K562 (cell line): ENCODE results near the gene ABCE1. TPM values are rescaled to one million over a fixed set of nuclear protein-coding genes. Genes with fewer than 3 reads are reported as not detected.

Experiments used
- ATAC-seq: fragments of 200-7000 bp; cut with Tn5 transposase; 3 replicates; pipeline ENCODE4 v1.9.1; 2020; ENCODE audit warnings: moderate library complexity
- BruUV-seq: library from RNA; stranded (reverse); fragments of 400-500 nt; replicated peaks from 2 replicates; lab custom pipeline; 2021; lab: Mats Ljungman, UMichigan
- CTCF ChIA-PET: fragments of 300-600 bp; formaldehyde crosslinking; extraction: SDS; loops from one replicate; lab custom pipeline; 2021; ENCODE audit warnings: low intra/inter-chr PET ratio; lab: Yijun Ruan, JAX
- POLR2A ChIA-PET: fragments of 300-600, 350-650 bp; sonication (Branson Sonifier 250); formaldehyde crosslinking; extraction: SDS; loops from one replicate; lab custom pipeline; 2021; ENCODE audit warnings: antibody characterized with exemption, inconsistent platforms; lab: Yijun Ruan, JAX
- DNase-seq, 4 experiments: peaks; one replicate each; pipeline versions ENCODE4 v3.0.0 to v3.0.0-alpha.2; 2011 to 2018; ENCODE audit warnings: low spot score in 3 of 4, mixed read lengths in 3 of 4; ENCODE audit errors: extremely low read depth in 1 of 4
- FAIRE-seq: peaks from 2 replicates; lab custom pipeline; 2011; peaks lifted over from hg19 to GRCh38; lab: Jason Lieb, UNC
- H2AFZ ChIP-seq: 2 replicates; pipeline ENCODE4 v1.6.0; 2011; ENCODE audit warnings: low read depth, low read length, control low read depth, inconsistent platforms
- H3K27ac ChIP-seq: fragments of 200-600 bp; 3 replicates; pipeline ENCODE4 v1.8.0; 2011; ENCODE audit warnings: low read depth, mild to moderate bottlenecking, control low read depth, inconsistent platforms, low read length, moderate library complexity, mixed read lengths; ENCODE audit errors: extremely low read depth
- H3K27me3 ChIP-seq, 2 experiments: fragments of 300-600 bp in 1 of 2; 2 replicates in 1 of 2; 3 replicates in 1 of 2; pipeline versions ENCODE4 v1.6.0 to v1.8.0; 2011; ENCODE audit warnings: inconsistent platforms in 2 of 2, low read length in 2 of 2, mild to moderate bottlenecking in 1 of 2, mixed read lengths in 1 of 2, moderate library complexity in 1 of 2; ENCODE audit not compliant: control insufficient read depth in 2 of 2, insufficient read depth in 2 of 2
- H3K36me3 ChIP-seq: fragments of 300-600 bp; 3 replicates; pipeline ENCODE4 v1.8.0; 2011; ENCODE audit warnings: mild to moderate bottlenecking, low read length, inconsistent platforms; ENCODE audit not compliant: control insufficient read depth, insufficient read depth
- H3K4me1 ChIP-seq, 2 experiments: fragments of 200-600 bp in 1 of 2; replicated peaks in 1 of 2; 2 replicates in 1 of 2; 3 replicates in 1 of 2; pipeline versions ENCODE4 v1.5.1 to v1.8.0; 2011; ENCODE audit warnings: inconsistent platforms in 2 of 2, low read length in 2 of 2, mild to moderate bottlenecking in 1 of 2, mixed read lengths in 1 of 2, moderate library complexity in 1 of 2; ENCODE audit not compliant: control insufficient read depth in 2 of 2, insufficient read depth in 2 of 2
- H3K4me2 ChIP-seq: 2 replicates; pipeline ENCODE4 v1.6.1; 2011; ENCODE audit warnings: low read length, control low read depth, inconsistent platforms, mixed read lengths; ENCODE audit not compliant: insufficient read depth
- H3K4me3 ChIP-seq: fragments of 200-600 bp; sonication (generic), shearing (Covaris generic); 2 replicates; pipeline ENCODE4 v1.5.1; 2016; ENCODE audit warnings: control low read depth, inconsistent platforms
- H3K79me2 ChIP-seq: fragments of 200-600 bp; 3 replicates; pipeline ENCODE4 v1.8.0; 2011; ENCODE audit warnings: low read length, inconsistent platforms; ENCODE audit not compliant: control insufficient read depth, insufficient read depth
- H3K9ac ChIP-seq, 2 experiments: 2 replicates each; pipeline versions ENCODE4 v1.6.0 to v1.6.1; 2011; ENCODE audit warnings: low read depth in 2 of 2, low read length in 2 of 2, control low read depth in 1 of 2, inconsistent platforms in 1 of 2, mild to moderate bottlenecking in 1 of 2, mixed read lengths in 1 of 2; ENCODE audit not compliant: insufficient read depth in 1 of 2
- H3K9me1 ChIP-seq: one replicate; pipeline ENCODE4 v1.6.0; 2011; ENCODE audit warnings: inconsistent platforms, mild to moderate bottlenecking, low read length, moderate library complexity; ENCODE audit not compliant: control insufficient read depth, insufficient read depth
- H3K9me3 ChIP-seq: replicated peaks from 2 replicates; pipeline ENCODE4 v1.5.1; 2011; ENCODE audit warnings: low read depth, low read length, inconsistent platforms; ENCODE audit not compliant: control insufficient read depth, insufficient read depth
- H4K20me1 ChIP-seq: replicated peaks from 2 replicates; pipeline ENCODE4 v1.6.1; 2011; ENCODE audit warnings: low read length, inconsistent platforms, mixed read lengths; ENCODE audit not compliant: control insufficient read depth, insufficient read depth
- CBFA2T2 ChIP-seq: fragments of 450-650 bp; conservative IDR thresholded peaks from 2 replicates; pipeline ENCODE4 v1.6.1; 2017; ENCODE audit warnings: mild to moderate bottlenecking
- CCAR2 ChIP-seq: fragments of 200-400 bp; formaldehyde crosslinking; IDR thresholded peaks from 2 replicates; pipeline ENCODE4 v1.6.1; 2017; ENCODE audit warnings: mild to moderate bottlenecking, low read depth, low read length
- CTCF ChIP-seq, 3 experiments: IDR thresholded peaks in 2 of 3; conservative IDR thresholded peaks in 1 of 3; 2 replicates each; pipeline ENCODE4 v1.5.1; 2011 to 2012; ENCODE audit warnings: low read length in 3 of 3, mild to moderate bottlenecking in 3 of 3, control low read depth in 2 of 3, improper control_type of control experiment in 1 of 3, inconsistent platforms in 1 of 3, low read depth in 1 of 3, mixed read lengths in 1 of 3, moderate library complexity in 1 of 3; ENCODE audit not compliant: insufficient read depth in 2 of 3
- HES1 ChIP-seq: fragments of 450-650 bp; IDR thresholded peaks from 2 replicates; pipeline ENCODE4 v1.6.1; 2016; ENCODE audit warnings: low read depth, mild to moderate bottlenecking, moderate library complexity
- KDM5B ChIP-seq: fragments of 200-600 bp; sonication (generic); IDR thresholded peaks from 2 replicates; pipeline ENCODE4 v1.6.1; 2012; ENCODE audit warnings: low read depth, mild to moderate bottlenecking, moderate library complexity, low read length, control low read depth, inconsistent platforms; ENCODE audit not compliant: insufficient replicate concordance
- KLF16 ChIP-seq: IDR thresholded peaks from 2 replicates; pipeline ENCODE4 v1.6.1; 2016; ENCODE audit warnings: antibody characterized with exemption
- MAFF ChIP-seq: IDR thresholded peaks from 2 replicates; pipeline ENCODE4 v1.6.1; 2012; ENCODE audit warnings: low read length, improper control_type of control experiment
- NFIX ChIP-seq: fragments of 250-450 bp; sonication (Bioruptor Pico); IDR thresholded peaks from 2 replicates; pipeline ENCODE4 v1.4.0; 2020; ENCODE audit warnings: low read depth, mild to moderate bottlenecking, moderate library complexity
- RAD21 ChIP-seq, 2 experiments: fragments of 250-450 bp in 1 of 2; fragments of 450-650 bp in 1 of 2; sonication (Bioruptor Pico) in 1 of 2; formaldehyde crosslinking in 1 of 2; IDR thresholded peaks in 1 of 2; conservative IDR thresholded peaks in 1 of 2; 2 replicates each; pipeline versions ENCODE4 v1.4.0 to v1.8.0; 2020 to 2022; ENCODE audit warnings: mild to moderate bottlenecking in 2 of 2, moderate library complexity in 1 of 2
- SMC3 ChIP-seq: conservative IDR thresholded peaks from 2 replicates; pipeline ENCODE4 v1.6.1; 2011; ENCODE audit warnings: low read depth, low read length, improper control_type of control experiment; ENCODE audit not compliant: insufficient read depth
- THRB ChIP-seq: fragments of 450-650 bp; formaldehyde crosslinking; conservative IDR thresholded peaks from 2 replicates; pipeline ENCODE4 v1.4.0; 2022; ENCODE audit warnings: mild to moderate bottlenecking, missing genetic modification characterization
- ZNF586 ChIP-seq: fragments of 450-650 bp; formaldehyde crosslinking; conservative IDR thresholded peaks from 2 replicates; pipeline ENCODE4 v1.4.0; 2020; ENCODE audit warnings: mild to moderate bottlenecking, moderate library complexity
- WGBS: fragments of 100-300 bp; shearing (Covaris generic); methylation state at CpG from one replicate; pipeline ENCODE4 v1.1.6; 2016; ENCODE audit warnings: low coverage, mixed read lengths; ENCODE audit not compliant: insufficient coverage; ENCODE audit errors: missing lambda C conversion rate; 5-methylcytosine and 5-hydroxymethylcytosine counted together
- in situ Hi-C: fragments of 300-500 bp; cut with MboI; formaldehyde crosslinking; loops from 4 replicates; pipeline ENCODE4 v1.15.0; 2018; ENCODE audit warnings: inconsistent platforms, mixed read lengths
- intact Hi-C: fragments of 100-400 bp; cut with micrococcal nuclease; formaldehyde crosslinking; loops from 2 replicates; pipeline ENCODE4 v1.14.2; 2022
- polyA plus RNA-seq, 8 experiments: library from polyadenylated mRNA; depleted of rRNA in 4 of 8; stranded (reverse) in 5 of 8; unstranded in 3 of 8; fragments of >200 nt; fragmentation: Nextera tagmentation in 2 of 8; fragmentation: Illumina TruSeq in 1 of 8; extraction: Ambion mirVana in 2 of 8; extraction: Trizol in 1 of 8; gene quantifications; 2 replicates each; pipeline versions ENCODE4 v1.2.1 to v1.2.3, GENCODE V29; 2011 to 2014; ENCODE audit warnings: inconsistent platforms in 1 of 8, missing spikeins in 1 of 8
- total RNA-seq, 7 experiments: library from RNA; depleted of rRNA in 6 of 7; stranded (reverse); fragments of >200 nt in 6 of 7; fragmentation: Illumina TruSeq in 2 of 7; extraction: Trizol in 2 of 7; gene quantifications; 2 replicates each; pipeline versions ENCODE4 v1.2.1 to v1.2.3, GENCODE V29; 2011 to 2021; ENCODE audit warnings: low replicate concordance in 1 of 7

Gene ABCE1
- total and polyA plus RNA-seq, 9 of the 15 experiments (the other 6 are each of a cell fraction or from before 2014, with no cell fraction given), result 134 to 256 (median 169) TPM

GRCh38 chr4:145154573-145154972 lies 56.5 kb downstream of the ABCE1 start:
- TF ChIP-seq KLF16 (no peak), RAD21 (CRISPR knock-in tag; conservative IDR thresholded peaks at IDR 0.05 in 1 of 2, IDR thresholded peaks at IDR 0.05 in 1 of 2) (peak in 1 of 2 experiments; percentile 46; a peak in 3 of 4 replicates), CTCF (IDR thresholded peaks at IDR 0.05 in 2 of 3, conservative IDR thresholded peaks at IDR 0.05 in 1 of 3; ENCODE audit: insufficient read depth in 2 of 3, low read depth in 1 of 3, low read length in 3 of 3) (peak; percentile 37 to 58 (median 39); a peak in 4 of 6 replicates), CCAR2 (no peak), CBFA2T2 (no peak), NFIX (CRISPR knock-in tag) (no peak), ZNF586 (no peak), HES1 (no peak), THRB (no peak), SMC3 (peak; percentile 36), MAFF (no peak), KDM5B (no peak)
- no peak overlapping the region for H2AFZ ChIP-seq
- no peak overlapping the region for H3K4me2 ChIP-seq
- H3K27me3 ChIP-seq, result no peaks in the 10 kb centered on the region
- peak; percentile 42 for FAIRE-seq
- no peak overlapping the region for H3K4me3 ChIP-seq
- peak; percentile 92 for ATAC-seq
- no peaks in the 10 kb centered on the region for H4K20me1 ChIP-seq
- H3K79me2 ChIP-seq, result peaks cover 8% of the 10 kb centered on the region; the same call in 2 of the 3 replicates
- no peaks in the 10 kb centered on the region for H3K9me3 ChIP-seq
- DNase-seq, result peak in 1 of 4 experiments; percentile 42
- intact Hi-C loops (loop anchor here (2.0 to 10.0 kb wide), 4 partner anchors 53 to 460 kb away; partner anchors contain the start of gene MMAA), in situ Hi-C loops (no loop called here)
- H3K27ac ChIP-seq, result no peak overlapping the region
- H3K9me1 ChIP-seq, result no peaks in the 10 kb centered on the region
- WGBS, result 80% methylated on average over 1 of the region's 1 CpG
- POLR2A ChIA-PET, result no interaction called here
- H3K4me1 ChIP-seq, result no peaks in the 10 kb centered on the region
- CTCF ChIA-PET, result interaction anchor here (1.9 kb wide), 1 partner anchor 403 kb away, joined by 8 read pairs; no protein-coding TSS in a partner anchor
- no peak overlapping the region for H3K9ac ChIP-seq
- peaks cover 87% of the 10 kb centered on the region for H3K36me3 ChIP-seq
- BruUV-seq, result no TSS peak
